Measurements from ENCODE around the gene CHST15. TPM values are rescaled to one million over a fixed set of nuclear protein-coding genes. Genes with fewer than 3 reads are reported as not detected.
A peak's percentile ranks its signal among the peaks of the same experiment; 100 is the strongest.

Gene CHST15
- total RNA-seq, 2 experiments from 2014 or later: 0.28 to 0.60 TPM

DNA sequence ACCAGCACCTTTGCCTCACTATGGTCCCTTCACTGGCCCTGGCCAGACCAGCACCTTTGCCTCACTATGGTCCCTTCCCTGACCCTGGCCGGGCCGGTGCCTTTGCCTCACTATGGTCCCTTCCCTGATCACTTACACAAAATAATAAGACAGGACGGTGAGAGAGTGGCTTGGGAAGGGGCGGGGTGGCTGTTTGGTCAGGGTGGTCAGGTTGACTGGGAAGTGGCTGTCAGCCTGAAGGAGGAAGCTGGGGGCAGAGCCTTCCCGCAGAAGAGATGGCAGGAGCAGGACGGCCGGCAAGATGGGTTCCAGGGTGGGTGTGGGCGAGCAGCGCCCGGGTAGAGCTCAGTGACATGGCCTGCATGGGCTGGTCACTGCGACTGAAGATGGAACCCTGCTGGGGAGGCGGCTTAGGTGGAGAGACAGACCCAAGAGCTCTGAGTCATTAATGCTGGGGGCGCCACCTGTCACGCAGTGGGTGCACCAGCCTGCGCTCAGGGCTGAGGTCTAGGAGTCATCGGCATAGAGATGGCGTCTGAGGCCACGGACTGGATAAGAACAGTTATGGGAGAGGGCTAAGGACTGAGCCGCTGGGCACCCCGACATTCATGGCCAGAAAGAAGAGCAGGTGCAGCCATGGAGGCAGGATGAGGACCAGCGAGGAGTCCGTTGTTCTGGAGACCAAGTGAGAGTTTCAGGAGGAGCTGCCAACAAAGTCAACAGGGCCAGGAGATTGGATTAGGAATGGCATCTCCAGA is 91.8 kb downstream of the CHST15 start:
- H3K36me3 Mint-ChIP-seq: no peaks in the 10 kb centered on the region
- H3K4me1 Mint-ChIP-seq: no peaks in the 10 kb centered on the region
- H3K27ac Mint-ChIP-seq: no peak overlapping the region
- H3K4me3 Mint-ChIP-seq: no peak overlapping the region
- POLR2A ChIA-PET: no interaction called here
- ATAC-seq (ENCODE audit: low read depth) (no peak), DNase-seq (no peak)
- no peaks in the 10 kb centered on the region for H3K9me3 Mint-ChIP-seq
- peaks cover 2% of the 10 kb centered on the region for H3K27me3 Mint-ChIP-seq

DNA sequence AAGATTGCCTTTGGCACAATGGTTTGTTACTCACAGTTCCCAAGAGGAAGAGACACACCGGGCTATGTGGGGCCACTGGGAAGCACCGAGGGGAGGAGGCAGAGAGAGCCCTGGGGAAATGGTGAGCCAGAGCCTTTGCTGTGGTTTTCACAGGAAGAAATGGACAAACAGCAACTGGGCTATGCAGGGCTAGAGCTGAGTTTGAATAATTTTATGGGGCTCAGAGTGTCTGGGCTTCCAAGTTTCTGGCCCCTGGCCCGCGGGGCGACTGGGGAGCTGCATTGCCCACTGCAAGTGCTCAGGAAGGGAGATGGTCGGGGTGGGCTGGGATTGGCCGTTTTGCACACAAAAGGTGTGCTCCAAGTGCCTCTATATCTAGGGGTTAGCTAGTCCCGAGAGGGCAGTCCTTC is 92.6 kb downstream of the CHST15 start:
- POLR2A ChIA-PET: no interaction called here
- Mint-ChIP-seq H3K4me1 (no peaks in the 10 kb centered on the region), H3K27me3 (peaks cover 3% of the 10 kb centered on the region), H3K9me3 (no peaks in the 10 kb centered on the region), H3K27ac (no peak overlapping the region), H3K4me3 (no peak overlapping the region), H3K36me3 (no peaks in the 10 kb centered on the region)
- ATAC-seq (ENCODE audit: low read depth): no peak
- no peak for DNase-seq

DNA sequence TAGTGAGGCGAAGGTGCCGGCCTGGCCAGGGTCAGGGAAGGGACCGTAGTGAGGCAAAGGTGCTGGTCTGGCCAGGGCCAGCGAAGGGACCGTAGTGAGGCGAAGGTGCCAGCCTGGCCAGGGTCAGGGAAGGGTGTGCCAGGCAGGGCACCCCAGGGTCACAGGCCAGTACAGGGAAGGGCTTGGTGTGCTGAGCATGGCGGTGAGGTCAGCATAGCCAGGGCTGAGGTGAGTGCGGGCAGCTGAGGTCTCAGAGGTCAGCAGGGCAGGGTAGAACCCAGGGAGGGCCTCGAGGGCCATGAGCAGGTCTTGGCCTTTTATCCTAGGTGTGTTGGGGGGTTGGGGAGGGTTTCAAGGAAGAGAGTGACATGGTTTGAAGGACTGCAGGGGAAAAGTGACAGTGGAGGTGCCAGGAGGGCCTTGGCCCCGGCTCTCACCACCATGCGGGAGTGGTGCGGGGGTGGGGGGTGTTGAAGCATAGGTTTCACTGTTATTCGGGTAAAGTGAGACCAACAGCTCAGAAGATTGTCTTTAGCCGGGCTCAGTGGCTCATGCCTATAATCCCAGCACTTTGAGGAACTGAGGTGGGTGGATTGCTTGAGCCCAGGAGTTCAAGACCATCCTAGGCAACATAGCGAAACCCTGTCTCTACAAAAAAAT is 93.3 kb downstream of the CHST15 start:
- Mint-ChIP-seq H3K27ac (no peak overlapping the region), H3K9me3 (no peaks in the 10 kb centered on the region), H3K4me1 (peaks cover under 1% of the 10 kb centered on the region), H3K36me3 (no peaks in the 10 kb centered on the region), H3K4me3 (no peak overlapping the region), H3K27me3 (peaks cover 10% of the 10 kb centered on the region)
- ATAC-seq (ENCODE audit: low read depth): no peak
- POLR2A ChIA-PET: no interaction called here
- DNase-seq: no peak

DNA sequence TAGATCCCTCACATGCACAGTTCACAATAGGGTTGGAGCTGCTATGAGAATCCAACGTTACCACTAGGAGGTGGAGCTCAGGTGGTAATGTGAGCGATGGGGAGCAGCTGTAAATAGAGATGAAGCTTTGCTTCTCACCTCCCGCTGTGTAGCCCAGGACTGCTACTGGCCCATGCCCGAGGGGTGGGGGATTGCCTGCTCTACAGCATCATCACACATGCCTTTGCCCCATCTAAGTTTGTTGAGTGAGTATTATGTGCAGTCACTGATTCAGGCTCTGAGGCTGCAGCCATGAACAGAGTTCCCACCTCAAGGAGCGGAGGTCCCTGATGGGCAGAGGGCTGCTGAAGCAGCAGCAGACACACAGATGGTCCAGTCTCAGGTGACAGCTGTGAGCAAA is 94.1 kb downstream of the CHST15 start:
- Mint-ChIP-seq H3K4me1 (peaks cover 5% of the 10 kb centered on the region), H3K27me3 (peaks cover 18% of the 10 kb centered on the region), H3K27ac (no peak overlapping the region), H3K9me3 (no peaks in the 10 kb centered on the region), H3K36me3 (no peaks in the 10 kb centered on the region), H3K4me3 (no peak overlapping the region)
- DNase-seq (no peak), ATAC-seq (ENCODE audit: low read depth) (no peak)
- POLR2A ChIA-PET: no interaction called here

DNA sequence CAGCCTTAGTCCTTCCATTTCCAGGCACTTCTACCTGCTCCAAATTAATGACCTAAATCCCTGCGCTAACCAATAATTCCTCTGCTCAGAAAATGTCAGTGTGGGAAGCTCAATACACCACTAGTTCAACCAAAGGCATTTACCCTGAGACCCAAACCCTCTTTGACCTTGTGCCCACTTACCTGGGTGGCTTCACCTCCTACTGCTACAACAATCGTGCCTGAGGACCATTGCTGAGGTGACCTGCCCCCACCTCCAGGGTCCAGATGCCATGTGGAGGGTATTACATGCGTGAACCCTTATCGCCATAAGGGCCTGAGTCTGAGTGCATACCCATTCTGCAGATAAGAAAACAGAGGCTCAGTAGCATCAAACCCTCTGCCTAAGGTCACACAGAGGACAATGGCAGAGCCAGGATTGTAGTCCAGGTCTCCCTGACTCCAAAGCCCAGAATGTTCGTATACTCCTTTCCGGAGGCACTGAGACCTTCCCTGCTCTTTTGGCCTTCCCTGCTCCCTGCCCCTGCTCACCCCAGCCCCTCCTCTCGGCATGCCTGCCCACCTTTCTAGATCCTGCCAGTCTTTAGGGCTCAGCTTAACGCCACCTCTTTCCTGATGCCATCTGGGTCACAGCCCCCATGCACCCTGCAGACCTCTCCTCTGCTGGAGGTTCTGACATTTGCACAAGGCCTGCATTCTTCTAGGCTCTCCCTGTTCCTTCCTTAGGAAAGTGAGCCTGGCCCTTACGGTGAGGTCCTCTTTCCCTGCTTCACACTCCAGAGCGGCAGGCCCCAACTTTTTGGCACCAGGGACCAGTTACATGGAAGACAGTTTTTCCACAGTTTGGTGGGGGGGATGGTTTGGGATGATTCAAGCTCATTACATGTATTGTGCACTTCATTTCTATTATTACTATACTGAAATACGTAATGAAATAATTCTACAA is 94.9 kb downstream of the CHST15 start:
- no peaks in the 10 kb centered on the region for H3K9me3 Mint-ChIP-seq
- POLR2A ChIA-PET: interaction anchor here (0.6 kb wide), 1 partner anchor 400 kb away, joined by 3 read pairs; no protein-coding TSS in a partner anchor
- no peak overlapping the region for H3K27ac Mint-ChIP-seq
- no peaks in the 10 kb centered on the region for H3K36me3 Mint-ChIP-seq
- no peak for DNase-seq
- H3K4me1 Mint-ChIP-seq: peaks cover 5% of the 10 kb centered on the region
- peaks cover 26% of the 10 kb centered on the region for H3K27me3 Mint-ChIP-seq
- ATAC-seq (ENCODE audit: low read depth): no peak
- H3K4me3 Mint-ChIP-seq: no peak overlapping the region

DNA sequence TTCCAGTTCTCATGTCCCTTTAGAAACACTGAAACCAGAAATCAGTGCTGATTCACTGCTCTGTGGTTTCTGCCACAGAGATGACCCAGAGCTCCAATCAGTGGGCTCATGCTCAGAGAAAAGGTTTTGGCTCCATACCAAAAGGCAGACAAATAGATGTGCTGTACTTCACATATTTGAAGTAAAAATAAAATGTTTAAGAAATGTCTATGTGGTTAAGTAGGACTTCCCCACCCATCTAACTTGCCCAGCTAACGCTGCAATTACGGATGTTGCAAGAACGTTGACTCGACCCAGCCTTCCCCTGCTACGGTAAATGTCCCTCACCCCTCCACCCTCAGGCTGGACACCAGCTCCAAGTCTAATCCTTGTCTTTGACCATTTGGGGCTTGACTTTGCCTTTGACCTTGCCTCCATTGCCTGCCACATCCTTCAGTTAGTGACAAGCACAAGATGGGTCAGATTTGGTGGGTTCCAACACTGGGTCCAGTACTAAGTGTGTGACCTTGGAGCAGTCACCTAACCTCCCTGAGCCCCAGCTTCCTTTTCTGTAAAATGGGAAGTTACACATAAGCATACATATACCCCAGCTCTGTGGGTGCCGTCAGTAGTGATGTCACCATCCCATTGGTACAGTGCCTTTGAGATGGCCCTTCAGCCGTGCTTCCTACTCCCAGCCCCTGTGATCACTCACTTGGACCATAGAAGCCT is 95.8 kb downstream of the CHST15 start:
- DNase-seq (no peak), ATAC-seq (ENCODE audit: low read depth) (no peak)
- no peak overlapping the region for H3K27ac Mint-ChIP-seq
- H3K4me3 Mint-ChIP-seq: no peak overlapping the region
- POLR2A ChIA-PET: interaction anchor here (0.6 kb wide), 1 partner anchor 401 kb away, joined by 3 read pairs; no protein-coding TSS in a partner anchor
- peaks cover 5% of the 10 kb centered on the region for H3K4me1 Mint-ChIP-seq
- H3K9me3 Mint-ChIP-seq: no peaks in the 10 kb centered on the region
- H3K27me3 Mint-ChIP-seq: peaks cover 34% of the 10 kb centered on the region
- no peaks in the 10 kb centered on the region for H3K36me3 Mint-ChIP-seq

DNA sequence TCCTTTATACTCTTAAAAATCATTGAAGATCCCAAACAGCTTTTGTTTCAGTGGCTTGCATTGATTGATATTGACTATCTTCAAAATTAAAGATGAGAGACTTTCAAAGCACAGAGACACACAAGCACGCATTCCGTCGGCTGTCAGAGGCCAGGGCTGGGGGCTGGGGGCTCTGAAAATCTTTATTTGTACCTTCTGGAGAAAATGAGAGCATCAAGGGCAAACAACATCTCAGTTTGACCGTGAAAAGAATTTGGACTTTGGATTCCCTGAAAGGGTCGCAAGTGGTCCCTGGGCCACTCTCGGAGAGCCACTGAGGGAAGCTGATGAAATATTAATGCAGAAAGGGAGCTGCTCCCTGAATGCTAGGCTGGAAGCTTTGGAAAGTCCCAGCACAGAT is 96.4 kb downstream of the CHST15 start:
- POLR2A ChIA-PET: no interaction called here
- H3K27me3 Mint-ChIP-seq: peaks cover 37% of the 10 kb centered on the region

DNA sequence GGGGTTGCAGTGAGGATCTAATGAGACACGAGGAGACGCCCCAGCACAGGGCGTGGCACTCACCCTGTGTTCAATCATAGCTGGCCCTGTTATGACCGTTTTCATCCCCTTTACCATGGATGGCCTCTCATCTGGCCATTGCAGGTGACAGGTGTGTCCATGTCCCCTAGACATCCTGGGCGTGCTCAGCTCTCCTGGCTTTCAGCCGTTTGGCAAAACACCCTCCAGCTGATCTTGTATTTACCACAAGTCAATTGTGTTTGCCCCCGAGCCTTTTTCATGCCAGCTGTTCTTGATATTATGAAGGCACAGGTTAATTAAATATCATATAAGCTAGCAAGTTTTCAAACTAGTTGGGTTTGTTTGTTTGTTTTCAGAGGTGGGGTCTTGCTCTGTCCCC is 97.1 kb downstream of the CHST15 start:
- H3K27me3 Mint-ChIP-seq: peaks cover 39% of the 10 kb centered on the region
- no peak for ATAC-seq (ENCODE audit: low read depth)
- no peak overlapping the region for H3K4me3 Mint-ChIP-seq
- POLR2A ChIA-PET: no interaction called here
- no peak for DNase-seq
- H3K4me1 Mint-ChIP-seq: peaks cover 5% of the 10 kb centered on the region
- no peak overlapping the region for H3K27ac Mint-ChIP-seq
- H3K36me3 Mint-ChIP-seq: no peaks in the 10 kb centered on the region
- H3K9me3 Mint-ChIP-seq: no peaks in the 10 kb centered on the region

More for the DNA sequence above, 96.4 kb downstream of the CHST15 start:
- Mint-ChIP-seq H3K4me1 (peaks cover 5% of the 10 kb centered on the region), H3K27ac (no peak overlapping the region), H3K9me3 (no peaks in the 10 kb centered on the region), H3K4me3 (no peak overlapping the region), H3K36me3 (no peaks in the 10 kb centered on the region)
- no peak for ATAC-seq (ENCODE audit: low read depth)
- no peak for DNase-seq

DNA sequence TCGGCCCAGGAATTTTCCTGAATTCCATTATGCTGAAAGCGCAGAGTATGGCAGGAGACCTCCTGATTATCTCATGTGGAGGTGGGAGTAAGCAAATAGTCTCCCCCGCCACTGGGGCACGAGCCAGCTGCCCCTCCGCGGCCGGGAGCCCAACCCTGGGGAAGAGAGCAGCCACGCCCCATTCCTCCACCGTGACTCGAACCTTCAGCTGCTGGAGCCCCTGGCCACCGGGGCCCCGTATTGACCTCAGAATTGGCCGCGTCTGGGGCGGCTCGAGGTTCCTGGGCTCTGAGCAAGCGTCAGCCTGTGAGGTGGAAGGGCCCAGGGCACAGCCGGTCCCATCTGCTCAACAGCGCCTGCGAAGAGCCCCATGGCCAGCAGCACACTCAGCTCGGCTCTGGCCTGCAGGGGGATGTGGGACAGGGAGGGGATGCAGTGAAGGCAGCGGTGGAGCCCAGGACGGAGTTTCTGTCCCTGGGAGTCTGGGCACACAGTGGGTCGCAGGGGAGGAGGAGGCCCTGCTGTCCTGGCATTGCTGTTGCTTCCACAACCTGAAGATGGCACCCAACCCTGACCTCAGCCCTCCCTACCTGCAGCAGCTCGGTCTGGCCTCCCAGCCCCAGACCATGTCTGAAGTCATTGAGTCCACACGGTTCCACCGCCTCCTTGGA is 97.8 kb downstream of the CHST15 start:
- no peak overlapping the region for H3K4me3 Mint-ChIP-seq
- peaks cover 46% of the 10 kb centered on the region for H3K27me3 Mint-ChIP-seq
- POLR2A ChIA-PET: no interaction called here
- H3K4me1 Mint-ChIP-seq: peaks cover 5% of the 10 kb centered on the region
- no peaks in the 10 kb centered on the region for H3K36me3 Mint-ChIP-seq
- ATAC-seq (ENCODE audit: low read depth) (peak; percentile 34), DNase-seq (no peak)
- H3K27ac Mint-ChIP-seq: no peak overlapping the region
- peaks cover 1% of the 10 kb centered on the region for H3K9me3 Mint-ChIP-seq

DNA sequence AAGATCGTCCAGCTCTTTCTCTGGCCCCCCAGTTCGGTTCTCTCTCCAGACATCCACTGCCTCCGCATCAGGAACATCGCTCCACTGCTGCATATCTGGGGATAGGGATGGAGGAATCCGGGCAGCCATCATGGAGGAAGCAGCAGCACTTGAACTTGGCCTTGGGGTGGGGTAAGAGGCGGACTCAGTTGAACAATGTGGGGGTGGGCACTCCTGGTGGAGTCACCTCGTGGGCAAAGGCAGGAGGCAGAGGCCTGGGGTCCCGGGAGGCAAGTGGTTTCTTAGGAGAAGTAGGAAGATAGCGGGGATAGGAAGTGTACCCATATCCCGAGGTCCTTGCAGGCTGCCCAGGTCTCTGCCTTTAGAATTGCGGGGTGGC is 98.3 kb downstream of the CHST15 start:
- ATAC-seq (ENCODE audit: low read depth): no peak
- H3K4me3 Mint-ChIP-seq: no peak overlapping the region
- peaks cover 52% of the 10 kb centered on the region for H3K27me3 Mint-ChIP-seq

DNA sequence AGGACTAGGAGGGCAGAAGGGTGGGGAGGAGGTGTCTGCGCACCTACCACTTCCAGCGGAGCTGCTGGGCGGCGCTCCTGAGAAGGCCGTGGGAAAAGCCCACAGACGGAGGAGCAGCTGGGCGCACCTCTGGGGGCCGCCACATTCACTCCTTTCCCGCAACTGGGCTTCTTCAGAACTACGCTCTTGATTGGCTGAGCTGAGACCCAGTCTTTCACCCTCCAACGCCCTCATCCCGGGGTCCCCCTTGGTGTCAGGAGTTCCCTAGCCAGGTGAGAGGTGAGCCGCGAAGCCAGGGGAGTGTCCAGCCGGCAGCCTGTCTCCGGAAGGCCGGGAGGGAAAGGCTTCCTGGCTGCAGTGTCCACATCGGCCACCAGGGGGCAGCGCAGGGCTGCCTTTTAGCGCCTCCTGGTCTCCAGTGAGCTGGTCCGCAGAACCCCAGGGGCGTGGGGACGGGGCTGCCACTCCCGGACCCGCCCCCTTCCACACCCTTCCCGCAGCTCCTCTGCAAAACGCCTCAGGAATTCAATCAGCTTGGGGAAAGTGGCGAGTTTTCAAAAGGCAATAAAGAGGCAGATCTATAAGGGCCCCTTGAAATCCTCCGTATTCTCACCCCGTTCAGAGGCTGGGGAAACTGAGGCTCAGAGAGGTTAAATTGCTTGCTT is 98.8 kb downstream of the CHST15 start:
- H3K36me3 Mint-ChIP-seq: no peaks in the 10 kb centered on the region
- H3K27ac Mint-ChIP-seq: no peak overlapping the region
- peak overlapping the region; percentile 45 for H3K4me3 Mint-ChIP-seq
- peaks cover 55% of the 10 kb centered on the region for H3K27me3 Mint-ChIP-seq
- POLR2A ChIA-PET: interaction anchor here (1.1 kb wide), 1 partner anchor 391 kb away, joined by 3 read pairs; no protein-coding TSS in a partner anchor
- peak; percentile 89 for DNase-seq
- H3K9me3 Mint-ChIP-seq: peaks cover 1% of the 10 kb centered on the region
- ATAC-seq (ENCODE audit: low read depth): peak; percentile 72
- H3K4me1 Mint-ChIP-seq: peaks cover 5% of the 10 kb centered on the region

More for the DNA sequence above, 98.3 kb downstream of the CHST15 start:
- POLR2A ChIA-PET: interaction anchor here (1.1 kb wide), 1 partner anchor 391 kb away, joined by 3 read pairs; no protein-coding TSS in a partner anchor
- Mint-ChIP-seq H3K9me3 (peaks cover 1% of the 10 kb centered on the region), H3K36me3 (no peaks in the 10 kb centered on the region), H3K4me1 (peaks cover 5% of the 10 kb centered on the region), H3K27ac (no peak overlapping the region)
- no peak for DNase-seq

Measured in activated naive CD8-positive, alpha-beta T cell treated with anti-CD3 and anti-CD28 coated beads, Interleukin-2, amount 10 ng/mL, durations not matched to agents 7 days and 5 days (primary cell).